Tibial nerve (tissue), 4 donors: ENCODE data around the gene CERCAM. TPM values are rescaled to one million over a fixed set of nuclear protein-coding genes. Genes with fewer than 3 reads are reported as not detected.
A peak's percentile ranks its signal among the peaks of the same experiment; 100 is the strongest.
"Not testable (repeated sequence)": the region's sequence is repeated elsewhere in the genome, so short reads cannot be mapped to it uniquely, and the experiment has no call there.

Source experiments
- DNase-seq, 2 donors: peaks; one replicate each; pipeline ENCODE4 v3.0.0-alpha.2; 2019; ENCODE audit warnings: low spot score in 2 of 2
- H3K27ac ChIP-seq, 4 donors: fragments of 200-600 bp; sonication (generic) in 3 of 4; one replicate each; pipeline ENCODE4 v1.5.1; 2017 to 2019; ENCODE audit warnings: mild to moderate bottlenecking in 1 of 4
- H3K27me3 ChIP-seq, 2 donors: fragments of 200-600 bp; sonication (generic) in 1 of 2; one replicate each; pipeline versions ENCODE4 v1.5.1 to v1.6.0; 2017 to 2019
- H3K36me3 ChIP-seq, 3 donors: fragments of 200-600 bp; sonication (generic); one replicate each; pipeline ENCODE4 v1.5.1; 2018 to 2019
- H3K4me1 ChIP-seq, 4 donors: fragments of 200-600 bp; sonication (generic) in 3 of 4; one replicate each; pipeline ENCODE4 v1.5.1; 2017 to 2019
- H3K4me3 ChIP-seq, 4 donors: fragments of 200-600 bp; sonication (generic) in 3 of 4; one replicate each; pipeline ENCODE4 v1.5.1; 2017 to 2019; ENCODE audit warnings: mild to moderate bottlenecking in 1 of 4, moderate library complexity in 1 of 4
- H3K9me3 ChIP-seq, 4 donors: fragments of 200-600 bp; sonication (generic) in 3 of 4; one replicate each; pipeline ENCODE4 v1.5.1; 2017 to 2019
- EP300 ChIP-seq, 2 donors: sonication (generic); formaldehyde crosslinking; IDR thresholded peaks; one replicate each; pipeline ENCODE4 v1.6.1; 2017; ENCODE audit warnings: antibody characterized with exemption in 2 of 2, mild to moderate bottlenecking in 1 of 2
- POLR2A ChIP-seq, 2 donors: fragments of 450-650 bp; IDR thresholded peaks; one replicate each; pipeline ENCODE4 v1.6.1; 2017; ENCODE audit warnings: antibody characterized with exemption in 2 of 2, mild to moderate bottlenecking in 2 of 2, moderate library complexity in 2 of 2
- WGBS, 2 donors: methylation state at CpG; one replicate each; pipeline ENCODE4 v1.1.5; 2018; 5-methylcytosine and 5-hydroxymethylcytosine counted together
- total RNA-seq, 4 donors: library from RNA; depleted of rRNA; stranded (reverse); fragments of >200 nt; gene quantifications; one replicate each; pipeline ENCODE4 v1.1.0, GENCODE V29; 2016
- TF ChIP-seq, protein P1 (sequence below), 5 experiments: fragments of 200-600 bp in 3 of 5; fragments of 450-650 bp in 2 of 5; sonication (generic) in 3 of 5; IDR thresholded peaks; one replicate each; pipeline ENCODE4 v1.5.1; 2016 to 2019; ENCODE audit warnings: antibody characterized with exemption in 5 of 5, mild to moderate bottlenecking in 3 of 5, moderate library complexity in 2 of 5

CERCAM gene
- total RNA-seq, 4 donors from 2014 or later, result 23.7 to 48.2 (median 31.6) TPM

DNA sequence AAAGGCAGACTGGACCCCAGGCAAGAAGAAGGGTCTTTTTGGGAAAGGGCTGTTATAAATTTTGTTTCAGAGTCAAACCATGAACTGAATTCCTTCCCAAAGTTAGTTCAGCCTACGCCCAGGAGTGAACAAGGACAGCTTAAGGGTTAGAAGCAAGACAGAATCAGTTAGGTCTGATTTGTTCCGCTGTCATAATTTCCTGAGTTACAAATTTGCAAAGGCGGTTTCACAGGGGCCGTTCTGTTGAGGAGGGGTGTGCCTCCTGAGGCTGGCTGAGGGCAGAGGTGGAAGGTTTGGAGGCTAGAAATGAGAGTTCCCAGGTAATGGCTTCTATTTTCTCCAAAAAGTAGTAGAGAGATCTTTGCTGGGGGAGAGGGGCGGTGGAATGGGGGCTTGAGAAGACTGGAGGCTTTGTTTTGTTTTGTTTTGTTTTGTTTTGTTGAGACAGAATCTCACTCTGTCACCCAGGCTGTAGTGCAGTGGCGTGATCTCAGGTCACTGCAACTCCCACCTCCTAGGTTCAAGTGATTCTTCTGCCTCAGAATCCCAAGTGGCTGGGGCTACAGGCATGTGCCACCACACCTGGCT is 4.1 kb upstream of the CERCAM start:
- Histone ChIP-seq H3K27ac (no peak overlapping the region), H3K36me3 (no peaks in the 10 kb centered on the region), H3K27me3 (peaks cover 0 to 57% of the 10 kb centered on the region in 2 donors), H3K4me1 (peaks cover 0 to 21% (median 14%) of the 10 kb centered on the region in 4 donors), H3K4me3 (no peak overlapping the region), H3K9me3 (no peaks in the 10 kb centered on the region)
- TF ChIP-seq, protein P1, sequence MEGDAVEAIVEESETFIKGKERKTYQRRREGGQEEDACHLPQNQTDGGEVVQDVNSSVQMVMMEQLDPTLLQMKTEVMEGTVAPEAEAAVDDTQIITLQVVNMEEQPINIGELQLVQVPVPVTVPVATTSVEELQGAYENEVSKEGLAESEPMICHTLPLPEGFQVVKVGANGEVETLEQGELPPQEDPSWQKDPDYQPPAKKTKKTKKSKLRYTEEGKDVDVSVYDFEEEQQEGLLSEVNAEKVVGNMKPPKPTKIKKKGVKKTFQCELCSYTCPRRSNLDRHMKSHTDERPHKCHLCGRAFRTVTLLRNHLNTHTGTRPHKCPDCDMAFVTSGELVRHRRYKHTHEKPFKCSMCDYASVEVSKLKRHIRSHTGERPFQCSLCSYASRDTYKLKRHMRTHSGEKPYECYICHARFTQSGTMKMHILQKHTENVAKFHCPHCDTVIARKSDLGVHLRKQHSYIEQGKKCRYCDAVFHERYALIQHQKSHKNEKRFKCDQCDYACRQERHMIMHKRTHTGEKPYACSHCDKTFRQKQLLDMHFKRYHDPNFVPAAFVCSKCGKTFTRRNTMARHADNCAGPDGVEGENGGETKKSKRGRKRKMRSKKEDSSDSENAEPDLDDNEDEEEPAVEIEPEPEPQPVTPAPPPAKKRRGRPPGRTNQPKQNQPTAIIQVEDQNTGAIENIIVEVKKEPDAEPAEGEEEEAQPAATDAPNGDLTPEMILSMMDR (IDR thresholded peaks at IDR 0.05), result no peak
- TF ChIP-seq EP300 (IDR thresholded peaks at IDR 0.05) (no peak), POLR2A (IDR thresholded peaks at IDR 0.05) (no peak)
- no peak for DNase-seq
- WGBS, 2 donors, result 41 to 49% methylated on average over 6 of the region's 6 CpGs

DNA sequence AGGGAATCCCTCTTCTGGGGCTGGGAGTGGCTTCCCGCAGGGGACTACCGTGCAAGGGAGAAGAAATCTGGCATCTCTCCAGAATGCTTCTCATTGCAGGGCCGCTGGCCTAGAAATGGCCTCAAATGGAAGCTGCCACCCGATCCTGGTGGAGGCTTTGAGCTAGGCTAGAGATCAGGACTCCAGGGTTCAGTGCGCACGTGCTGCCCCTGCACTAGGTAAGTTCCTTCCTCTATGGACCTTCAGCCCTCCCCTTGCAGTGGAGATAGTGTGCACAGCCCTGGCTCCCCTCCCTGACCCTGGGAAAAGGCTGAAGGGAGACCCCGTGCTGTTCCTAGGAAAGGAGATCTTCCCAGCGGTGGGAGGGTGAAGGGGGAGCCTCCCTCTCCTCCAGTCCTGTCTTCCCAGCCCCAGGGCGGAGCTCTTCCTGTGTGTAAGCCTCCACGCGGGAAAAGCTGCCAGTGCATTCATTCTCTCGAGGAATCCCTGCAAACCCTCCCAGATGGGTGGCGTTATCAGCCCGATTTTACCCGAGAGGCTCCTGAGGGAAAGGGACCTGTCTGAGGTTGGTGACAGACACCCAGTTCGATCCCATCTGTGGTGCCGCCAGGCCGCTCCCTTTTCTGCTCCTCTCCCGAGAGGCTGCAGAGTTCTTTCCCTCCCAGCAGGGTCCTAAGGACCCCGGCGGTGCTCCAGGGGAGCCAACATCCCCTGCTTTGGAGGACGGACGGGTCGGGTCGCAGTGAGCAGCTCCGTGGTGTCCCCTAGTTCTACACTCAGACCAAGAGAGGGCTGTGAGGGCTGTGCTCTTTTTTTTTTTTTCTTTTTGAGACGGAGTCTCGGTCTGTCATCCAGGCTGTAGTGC is 1.4 kb upstream of the CERCAM start:
- H3K4me1 ChIP-seq, result peaks cover 0 to 27% (median 16%) of the 10 kb centered on the region in 4 donors
- peaks cover 0 to 16% (median 0%) of the 10 kb centered on the region in 3 donors for H3K36me3 ChIP-seq
- WGBS, 2 donors, result 7 to 14% methylated on average over 28 of the region's 28 CpGs
- H3K27me3 ChIP-seq, result peaks cover 0 to 39% of the 10 kb centered on the region in 2 donors
- no peaks in the 10 kb centered on the region for H3K9me3 ChIP-seq
- no peak for DNase-seq
- TF ChIP-seq, protein P1 (IDR thresholded peaks at IDR 0.05), result no peak
- TF ChIP-seq POLR2A (IDR thresholded peaks at IDR 0.05) (no peak), EP300 (IDR thresholded peaks at IDR 0.05) (no peak)
- H3K27ac ChIP-seq, result no peak overlapping the region
- H3K4me3 ChIP-seq, result peak overlapping the region; percentile 51 to 95 (median 86)

DNA sequence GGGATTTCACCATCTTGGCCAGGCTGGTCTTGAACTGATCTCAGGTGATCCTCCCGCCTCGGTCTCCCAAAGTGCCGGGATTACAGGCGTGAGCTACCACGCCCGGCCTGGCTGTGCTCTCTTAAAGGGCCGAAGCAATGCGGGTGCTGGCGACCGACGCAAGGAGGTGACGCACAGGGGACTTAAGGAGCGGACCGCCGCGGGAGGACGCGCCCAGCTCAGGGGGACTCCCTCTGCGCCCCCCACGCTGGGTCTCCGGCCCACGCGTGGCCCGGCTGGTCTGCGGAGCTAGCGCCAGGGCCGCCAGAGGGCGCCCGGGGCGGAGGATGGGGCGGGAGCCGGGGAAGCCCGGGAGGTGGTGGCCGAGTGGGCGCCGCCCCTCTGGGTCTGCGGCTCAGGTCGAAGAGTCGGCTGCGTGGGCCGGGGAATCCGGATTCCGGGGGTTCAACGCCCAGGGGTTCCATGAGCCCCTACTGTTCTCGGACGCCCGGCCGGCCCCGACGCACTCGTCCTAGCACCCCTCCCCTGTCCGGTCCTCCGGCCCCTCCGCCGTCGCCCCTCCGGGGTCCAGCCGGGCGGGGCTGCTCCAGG is 502 bp upstream of the CERCAM start:
- Histone ChIP-seq H3K27me3 (peaks cover 0 to 31% of the 10 kb centered on the region in 2 donors), H3K36me3 (peaks cover 0 to 24% (median 0%) of the 10 kb centered on the region in 3 donors), H3K4me3 (peak overlapping the region; percentile 51 to 95 (median 86)), H3K4me1 (peaks cover 0 to 27% (median 16%) of the 10 kb centered on the region in 4 donors), H3K27ac (peak overlapping the region; percentile 25 to 88 (median 75)), H3K9me3 (no peaks in the 10 kb centered on the region)
- peak; percentile 50 to 54 for DNase-seq
- 0 to 1% methylated on average over 12 to 29 of the region's 59 CpGs for WGBS, 2 donors
- TF ChIP-seq, protein P1 (IDR thresholded peaks at IDR 0.05), result peak; percentile 81 to 90 (median 89)
- peak in 1 of 2 donors; percentile 29 for TF ChIP-seq EP300 (IDR thresholded peaks at IDR 0.05)
- TF ChIP-seq POLR2A (IDR thresholded peaks at IDR 0.05), result no peak

DNA sequence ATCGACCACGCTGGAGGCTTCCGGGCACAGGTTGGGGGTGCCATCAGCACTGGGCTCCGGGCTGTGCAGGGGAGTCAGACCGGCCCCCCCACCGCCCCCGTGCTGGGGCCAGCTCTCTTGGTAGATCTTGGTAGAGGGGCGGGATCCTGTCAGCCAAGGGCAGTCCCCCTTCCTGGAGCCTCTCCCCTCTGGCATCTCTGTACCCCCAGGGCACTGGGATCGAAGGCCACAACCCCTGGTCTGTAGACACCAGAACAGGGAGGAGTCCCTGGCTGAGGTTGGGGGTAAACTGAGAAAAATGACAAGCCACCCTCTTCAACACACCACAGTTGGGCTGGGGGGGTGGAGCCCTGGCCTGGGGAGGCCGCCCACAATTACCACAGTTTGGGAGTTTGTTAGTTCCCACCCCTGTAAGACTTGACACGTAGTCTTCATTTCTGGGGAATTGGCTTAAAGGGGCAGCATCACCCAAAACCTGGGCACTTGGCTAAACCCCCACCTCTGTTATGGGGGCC is 882 bp downstream of the CERCAM start:
- peak in 1 of 2 donors; percentile 33 for DNase-seq
- H3K4me3 ChIP-seq, result peak overlapping the region; percentile 51 to 95 (median 86)
- H3K36me3 ChIP-seq, result peaks cover 0 to 38% (median 0%) of the 10 kb centered on the region in 3 donors
- WGBS, 2 donors, result 15% methylated on average over 4 to 7 of the region's 11 CpGs
- H3K9me3 ChIP-seq, result no peaks in the 10 kb centered on the region
- TF ChIP-seq, protein P1 (IDR thresholded peaks at IDR 0.05), result no peak
- no peak for TF ChIP-seq EP300 (IDR thresholded peaks at IDR 0.05)
- TF ChIP-seq POLR2A (IDR thresholded peaks at IDR 0.05), result no peak
- H3K27ac ChIP-seq, result peak overlapping the region; percentile 25 to 88 (median 78)
- peaks cover 0 to 27% (median 16%) of the 10 kb centered on the region in 4 donors for H3K4me1 ChIP-seq
- peaks cover 0 to 17% of the 10 kb centered on the region in 2 donors for H3K27me3 ChIP-seq

DNA sequence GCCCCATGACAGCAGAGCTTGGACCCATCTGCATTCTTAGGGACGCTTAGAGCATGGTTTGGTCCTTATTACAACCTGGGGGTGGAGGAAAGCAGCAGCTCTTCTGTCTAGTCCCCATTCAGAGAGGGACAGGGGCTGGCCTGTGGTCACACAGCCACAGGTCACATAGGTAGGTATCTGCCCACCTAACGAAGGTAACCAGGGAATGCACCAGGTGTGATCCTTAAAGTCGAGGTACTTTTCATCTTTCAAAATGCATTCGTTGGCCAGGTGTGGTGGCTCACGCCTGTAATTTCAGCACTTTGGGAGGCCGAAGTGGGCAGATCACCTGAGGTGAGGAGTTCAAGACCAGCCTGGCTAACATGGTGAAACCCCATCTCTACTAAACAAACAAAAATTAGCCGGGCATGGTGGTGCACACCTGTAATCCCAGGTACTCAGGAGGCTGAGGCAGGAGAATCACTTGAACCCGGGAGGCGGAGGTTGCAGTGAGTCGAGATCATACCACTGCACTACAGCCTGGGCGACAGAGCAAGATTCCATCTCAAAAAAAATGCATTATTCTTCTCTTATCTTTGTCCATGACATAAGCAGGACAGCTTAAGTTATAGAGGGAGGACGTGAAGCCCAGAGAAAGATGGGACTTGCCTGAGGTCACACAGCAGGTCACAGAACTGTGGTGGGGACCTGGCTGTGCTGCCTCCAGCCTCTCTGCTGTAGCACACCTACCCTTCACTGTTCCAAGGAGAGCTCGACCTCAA is 1.5 kb downstream of the CERCAM start:
- DNase-seq, H3K9me3 ChIP-seq: not testable (repeated sequence)
- WGBS, 2 donors, result 86% methylated on average over 13 of the region's 13 CpGs
- H3K36me3 ChIP-seq, result peaks cover 0 to 45% (median 0%) of the 10 kb centered on the region in 3 donors
- peak overlapping the region in 1 of 4 donors; percentile 88 for H3K27ac ChIP-seq
- H3K27me3 ChIP-seq, result peaks cover 0 to 13% of the 10 kb centered on the region in 2 donors
- H3K4me1 ChIP-seq, result peaks cover 0 to 27% (median 16%) of the 10 kb centered on the region in 4 donors
- H3K4me3 ChIP-seq, result peak overlapping the region in 1 of 4 donors; percentile 95
